NCI-H446 treated with DMSO at 0.1 percent for 48 hours (cell line): ENCODE measurements around the gene CDK5RAP2.

Experiments
- DNase-seq: peaks from one replicate; lab custom pipeline; 2025; lab: John Stamatoyannopoulos, UW

The CDK5RAP2 gene

GRCh38 chr9:120397453-120397852 lies 182.5 kb downstream of the CDK5RAP2 start:
- DNase-seq: no peak

DNA sequence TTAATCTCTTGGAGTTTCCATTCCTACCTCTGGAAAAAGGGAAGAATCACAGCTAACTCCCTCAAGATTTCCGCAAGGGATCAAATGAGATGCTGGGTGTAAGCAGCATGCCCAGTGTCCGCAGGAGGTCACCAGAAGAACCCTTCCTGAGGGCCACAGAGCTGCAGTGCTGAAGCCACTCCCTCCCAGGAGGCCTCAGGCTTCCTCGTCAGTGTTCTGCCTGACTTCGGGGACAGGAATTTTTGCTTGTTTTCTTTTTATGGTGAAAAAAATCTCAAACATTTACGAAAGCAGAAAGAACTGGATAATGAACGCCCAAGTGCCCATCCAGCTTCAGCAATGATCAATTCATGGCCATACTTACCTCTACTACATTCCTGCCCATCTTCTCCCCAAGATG lies 183.0 kb downstream of the CDK5RAP2 start:
- no peak for DNase-seq

GRCh38 chr9:120396418-120396817 lies 183.5 kb downstream of the CDK5RAP2 start:
- DNase-seq: no peak

GRCh38 chr9:120395376-120395775 lies 184.6 kb downstream of the CDK5RAP2 start:
- no peak for DNase-seq

DNA sequence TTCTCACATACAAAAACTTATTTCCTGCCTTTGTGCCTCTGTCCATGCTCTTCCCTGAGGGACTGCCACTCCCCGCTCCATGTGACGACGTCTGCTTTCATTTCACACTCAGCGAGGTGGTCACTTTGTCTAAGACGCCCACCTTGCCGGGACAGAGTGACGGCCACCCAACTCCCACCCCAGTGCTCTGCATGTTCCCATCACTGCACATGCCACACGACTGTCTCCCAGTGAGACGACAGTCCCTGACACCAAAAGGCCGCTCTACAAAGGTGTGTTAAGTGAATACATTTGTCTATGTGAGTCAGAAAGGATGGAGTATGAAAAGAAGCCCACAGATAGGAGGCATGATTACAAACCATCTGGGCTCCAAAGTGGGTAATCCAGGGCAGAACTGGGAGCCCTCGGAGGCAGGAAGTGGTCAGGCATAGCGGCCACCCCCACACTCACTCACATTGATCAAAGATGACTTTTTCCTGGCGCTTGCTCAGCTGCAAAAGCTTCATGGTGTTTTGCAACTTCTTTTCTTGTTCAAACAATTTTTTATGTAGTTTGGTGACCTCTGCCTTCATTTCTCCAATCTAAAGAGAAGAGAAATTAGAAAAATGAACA lies 185.8 kb downstream of the CDK5RAP2 start:
- DNase-seq: no peak

GRCh38 chr9:120393386-120394057 lies 186.4 kb downstream of the CDK5RAP2 start:
- no peak for DNase-seq

DNA sequence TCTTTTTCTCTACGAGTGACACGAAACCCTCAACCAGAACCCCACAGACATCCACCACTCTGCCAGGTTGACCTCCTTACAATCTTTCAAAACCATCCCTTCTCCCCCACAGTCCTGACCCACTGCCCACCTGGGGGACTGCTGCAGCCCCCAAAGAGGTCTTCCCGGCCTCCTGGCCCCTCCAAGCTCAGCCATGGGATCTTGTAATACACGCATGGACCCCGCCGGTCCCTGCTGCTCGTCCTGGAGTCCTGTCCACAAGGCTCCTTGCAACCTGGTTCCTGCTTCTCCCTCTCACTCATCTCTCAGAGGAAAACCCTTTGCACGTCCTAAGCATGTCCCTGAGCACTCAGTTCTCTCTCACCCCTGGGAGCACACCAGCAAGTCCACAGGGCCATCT lies 187.3 kb downstream of the CDK5RAP2 start:
- no peak for DNase-seq

GRCh38 chr9:120392245-120392644 lies 187.7 kb downstream of the CDK5RAP2 start:
- DNase-seq: no peak

DNA sequence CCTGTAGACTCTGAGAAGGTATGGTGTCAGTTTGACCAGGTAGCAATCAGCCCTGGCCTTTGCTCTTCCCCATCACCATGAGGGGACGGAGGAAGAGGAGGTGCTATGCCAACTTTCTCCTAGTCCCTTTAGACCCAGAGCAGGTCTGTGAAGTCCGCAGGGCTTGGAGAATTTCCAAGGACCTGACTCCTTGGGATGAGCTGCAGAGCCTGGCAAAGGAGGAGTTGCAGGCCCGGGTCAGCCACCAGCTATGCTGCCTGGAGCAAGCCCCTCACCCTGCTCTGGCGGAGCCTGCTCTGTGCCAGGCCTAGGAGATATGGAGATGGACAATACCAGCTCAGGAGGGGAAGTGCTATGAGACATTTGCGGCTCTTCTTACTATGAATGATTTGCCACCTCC lies 188.3 kb downstream of the CDK5RAP2 start:
- no peak for DNase-seq

DNA sequence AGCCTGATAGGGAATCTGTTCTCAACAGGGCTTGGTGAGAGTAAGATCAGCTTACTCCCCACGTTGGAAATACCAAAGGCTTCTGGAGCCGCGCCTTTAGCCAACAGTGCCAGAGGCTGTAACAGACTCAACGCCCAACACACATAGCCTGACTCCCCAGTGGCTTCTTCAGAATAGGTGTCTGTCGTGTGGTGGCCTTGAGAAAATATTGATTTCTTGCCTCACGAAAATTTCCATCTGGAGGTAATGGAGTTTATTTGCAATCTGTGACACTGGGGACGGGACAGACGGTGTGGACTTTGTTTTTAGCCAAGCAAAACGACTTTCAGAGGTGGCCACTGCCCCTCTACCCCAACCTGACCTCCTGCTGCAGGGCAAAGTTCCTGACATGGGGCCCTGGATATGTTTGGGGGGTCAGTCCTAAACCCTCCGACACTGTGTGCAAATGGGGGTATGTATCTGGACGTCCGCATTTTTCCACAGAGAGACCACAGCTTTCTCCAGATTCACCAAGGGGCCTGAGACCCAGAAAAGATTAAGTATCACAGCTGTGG lies 189.3 kb downstream of the CDK5RAP2 start:
- no peak for DNase-seq

DNA sequence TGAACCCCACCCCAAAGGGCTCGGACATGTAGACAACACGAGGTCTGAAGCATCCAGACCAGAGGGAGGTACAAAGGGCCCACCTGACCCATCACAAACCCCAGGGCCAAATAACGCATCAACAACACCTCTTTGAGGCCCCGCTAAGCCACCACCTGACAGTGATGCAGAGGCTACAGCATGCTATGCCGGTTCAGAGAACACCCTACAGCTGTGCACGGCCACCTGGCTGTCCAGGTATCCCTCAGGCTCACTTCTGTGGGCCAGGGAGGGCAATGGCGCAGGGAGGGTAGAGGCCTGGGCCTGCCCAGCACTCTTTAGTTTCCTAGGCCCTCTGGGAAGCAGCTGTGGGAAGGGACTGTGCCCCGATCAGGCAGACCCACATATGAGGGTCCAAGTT lies 190.1 kb downstream of the CDK5RAP2 start:
- DNase-seq: no peak

GRCh38 chr9:120389300-120389699 lies 190.7 kb downstream of the CDK5RAP2 start:
- no peak for DNase-seq

DNA sequence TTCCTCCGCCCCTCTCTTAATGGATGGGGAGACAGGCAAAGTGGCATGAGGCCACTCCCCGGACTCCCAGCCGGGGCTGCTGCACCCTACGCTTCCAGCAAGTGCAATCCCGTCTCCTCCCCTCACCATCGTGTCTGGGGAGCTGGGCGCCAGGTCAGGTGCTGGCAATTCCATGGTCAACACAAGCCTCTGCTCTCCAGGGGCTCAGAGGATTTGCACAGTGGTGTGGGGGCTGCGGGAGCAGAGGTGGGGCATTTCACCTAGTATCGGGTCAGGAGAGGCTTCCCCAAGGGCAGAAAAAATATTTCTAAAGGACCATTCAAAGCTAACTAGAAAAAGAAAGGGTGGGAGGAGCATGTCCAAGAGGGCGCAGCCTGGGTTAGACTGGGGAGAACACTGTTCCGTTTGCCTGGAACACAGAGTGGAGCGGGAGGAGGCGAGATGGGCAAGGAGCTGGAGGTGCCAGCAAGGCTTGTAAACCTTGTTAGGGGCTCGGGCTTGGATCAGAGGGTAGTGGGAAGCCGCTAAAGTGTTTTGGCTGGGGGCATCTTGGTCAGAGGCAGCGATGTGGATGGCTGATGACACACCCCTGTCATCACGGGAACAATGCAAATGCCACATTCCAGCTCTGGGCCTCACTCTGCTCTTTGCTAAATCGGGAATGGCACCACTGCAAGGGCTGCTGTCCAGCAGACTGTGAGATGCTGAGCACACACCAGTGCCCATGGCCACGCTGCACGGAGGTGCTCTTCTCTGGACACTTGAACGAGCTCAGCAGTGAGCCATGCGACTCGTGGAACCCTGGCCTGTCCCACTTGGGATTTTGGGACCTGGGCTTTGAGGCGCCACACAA lies 191.7 kb downstream of the CDK5RAP2 start:
- no peak for DNase-seq

- no peak for DNase-seq
Measured at GRCh38 chr9:120387257-120388002, 192.5 kb downstream of the CDK5RAP2 start.

DNA sequence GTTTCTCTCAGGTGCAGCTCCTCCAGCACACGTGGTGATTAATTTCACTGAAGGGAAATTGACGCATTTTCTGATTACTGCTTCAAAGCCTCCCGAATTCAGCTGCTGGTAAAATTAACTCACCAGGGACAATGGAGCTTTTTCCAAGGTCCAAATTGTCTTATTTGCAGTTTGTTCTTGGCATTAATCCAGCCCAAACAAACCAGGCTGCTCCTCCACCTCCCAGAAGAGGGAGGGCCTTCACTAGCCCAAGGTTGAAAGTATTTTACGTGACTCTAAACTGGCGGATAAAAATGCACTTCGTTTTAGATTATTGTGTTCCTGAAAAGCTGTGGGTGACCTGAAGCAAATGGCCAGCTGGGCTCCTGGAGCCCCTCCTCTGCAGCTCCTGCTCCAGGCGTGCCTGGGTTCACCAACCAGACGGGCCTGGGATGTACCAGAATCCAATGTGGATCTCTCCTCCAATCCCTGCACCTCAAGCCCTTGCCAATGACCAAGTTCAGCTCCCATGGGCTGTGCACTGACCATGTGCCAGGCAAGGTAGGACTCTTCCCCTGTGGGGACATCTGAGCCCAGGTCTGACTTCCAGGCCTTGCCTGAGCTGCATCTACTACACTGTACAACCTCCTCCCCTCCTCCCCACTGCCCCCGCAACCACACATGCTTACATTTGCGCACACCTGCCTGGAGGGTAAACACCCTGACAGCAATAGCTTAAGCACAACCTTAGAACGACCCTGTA lies 193.4 kb downstream of the CDK5RAP2 start:
- no peak for DNase-seq

DNA sequence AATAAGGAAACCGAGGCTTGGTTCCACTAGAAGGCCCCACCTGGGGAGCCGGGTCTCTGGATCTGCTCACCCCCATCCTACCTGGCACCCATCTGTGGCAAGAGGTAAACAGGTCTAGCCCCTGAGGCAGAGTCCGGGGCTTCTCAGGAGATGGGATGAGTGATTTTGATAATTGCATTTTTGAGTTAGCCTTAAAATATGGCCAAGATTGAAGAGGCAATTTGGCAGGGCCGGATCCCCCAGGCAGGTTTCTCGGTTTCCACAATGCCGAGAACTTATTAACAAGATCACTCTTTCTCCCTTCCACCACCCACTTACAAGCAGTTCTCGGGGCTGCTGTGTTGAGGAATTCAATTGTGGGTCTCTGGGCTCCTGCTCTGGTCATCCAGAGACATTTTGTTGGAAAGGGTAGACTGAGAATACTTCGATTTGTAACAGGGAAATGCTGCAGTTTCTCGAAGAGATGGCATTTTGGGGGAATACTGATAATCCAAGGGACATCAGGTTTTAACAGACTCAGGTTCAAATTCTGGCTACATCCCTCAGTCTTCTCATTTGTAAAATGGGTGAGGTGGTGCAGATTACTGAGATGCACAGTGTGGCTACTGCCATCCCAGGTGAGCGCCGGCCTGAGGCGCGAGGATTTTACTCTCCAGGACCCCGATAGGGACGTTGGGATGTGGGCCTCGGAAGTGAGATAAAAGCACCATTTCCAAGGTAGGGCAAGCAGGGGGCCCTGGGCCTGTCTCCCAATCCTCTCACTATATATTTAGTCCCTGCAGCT lies 194.2 kb downstream of the CDK5RAP2 start:
- no peak for DNase-seq

DNA sequence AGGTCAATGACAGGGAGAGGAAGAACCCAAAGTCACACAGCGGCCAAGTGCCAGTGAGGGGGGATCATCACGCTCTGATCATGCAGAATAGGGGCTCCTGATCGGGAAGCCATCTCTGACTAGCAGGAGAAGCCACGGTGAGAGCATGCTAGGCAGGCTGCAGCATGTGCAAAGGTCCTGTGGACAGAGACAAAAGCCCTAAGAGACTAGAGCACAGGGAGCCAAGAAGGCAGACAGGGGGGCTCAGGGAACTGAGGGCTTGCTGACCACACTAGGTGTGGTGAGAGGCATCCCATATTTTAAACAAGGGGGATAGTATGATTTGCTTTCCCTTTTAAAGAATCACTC lies 195.1 kb downstream of the CDK5RAP2 start:
- no peak for DNase-seq

GRCh38 chr9:120383999-120384924 lies 195.7 kb downstream of the CDK5RAP2 start:
- no peak for DNase-seq

DNA sequence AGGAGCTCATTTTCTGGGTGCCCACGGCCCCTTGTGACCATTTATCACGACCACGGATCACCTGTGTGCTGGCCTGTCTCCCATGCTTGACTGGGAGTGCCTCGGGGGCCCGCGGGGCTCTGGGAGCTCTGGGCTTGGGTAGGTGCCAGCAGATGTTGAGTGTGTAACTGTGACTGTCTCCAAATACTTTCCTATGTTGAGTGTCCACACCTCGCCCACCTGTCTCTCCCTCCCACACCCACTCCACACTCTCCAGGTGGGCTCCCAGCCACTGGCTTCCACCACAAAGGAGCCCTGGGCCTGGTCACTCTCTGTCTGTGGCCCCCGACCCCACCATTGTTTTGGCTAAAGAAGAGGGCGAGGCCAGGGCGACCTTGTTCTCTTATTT lies 196.4 kb downstream of the CDK5RAP2 start:
- DNase-seq: no peak

GRCh38 chr9:120382453-120382852 lies 197.5 kb downstream of the CDK5RAP2 start:
- DNase-seq: no peak
